ENCODE data around the gene CLCNKB.

The CLCNKB gene

DNA sequence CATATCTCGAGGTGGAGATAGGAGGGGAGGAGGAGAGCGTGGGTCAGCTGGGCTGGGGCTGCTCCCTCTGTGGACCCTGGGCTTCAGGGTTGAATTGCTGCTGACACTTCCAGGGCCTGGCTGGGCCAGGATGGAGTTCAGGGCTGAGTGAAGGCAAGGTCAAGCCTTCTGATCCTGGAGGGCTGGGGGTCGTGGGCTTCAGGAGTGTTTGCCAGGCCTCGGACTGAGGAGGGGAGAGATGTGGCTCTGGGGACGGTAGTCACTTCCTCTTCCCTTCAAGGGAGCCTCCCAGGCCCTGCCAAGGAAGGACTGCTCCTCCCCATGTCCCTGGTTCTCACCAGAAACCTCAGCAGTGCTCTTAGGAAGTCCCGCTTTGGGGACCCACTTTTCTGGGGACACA, 41.9 kb downstream of the CLCNKB start:
- DNase-seq (ENCODE audit: low read depth): no peak
- H3K4me3 ChIP-seq (ENCODE audit: low read length): no peak overlapping the region
- TF ChIP-seq CTCF (conservative IDR thresholded peaks at IDR 0.05; ENCODE audit: low read depth, low read length): no peak

GRCh38 chr1:16087733-16088132, 44.2 kb downstream of the CLCNKB start:
- H3K4me3 ChIP-seq (ENCODE audit: low read length): no peak overlapping the region
- no peak for TF ChIP-seq CTCF (conservative IDR thresholded peaks at IDR 0.05; ENCODE audit: low read depth, low read length)
- no peak for DNase-seq (ENCODE audit: low read depth)

GRCh38 chr1:16088351-16088911, 44.8 kb downstream of the CLCNKB start:
- no peak overlapping the region for H3K4me3 ChIP-seq (ENCODE audit: low read length)

DNA sequence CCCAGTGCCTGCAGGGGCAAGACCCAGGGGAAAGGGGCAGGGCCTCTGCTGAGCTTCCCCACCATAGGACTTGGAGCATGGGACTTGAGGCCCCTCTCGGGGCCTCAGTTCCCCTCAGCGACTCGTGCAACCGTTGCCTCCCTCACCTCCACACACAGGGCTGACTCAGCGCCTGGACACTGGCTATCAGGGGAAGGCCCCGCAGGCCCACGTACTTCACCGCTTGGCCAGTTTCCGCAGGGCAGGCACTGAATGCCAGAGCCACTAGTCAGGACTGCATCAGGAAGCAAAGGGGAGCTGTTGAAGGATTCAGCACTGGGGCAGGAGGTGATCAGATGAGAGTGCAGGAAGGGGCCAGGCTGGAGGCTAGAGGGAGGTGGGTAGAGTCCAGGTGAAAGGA, 45.4 kb downstream of the CLCNKB start:
- no peak for TF ChIP-seq CTCF (conservative IDR thresholded peaks at IDR 0.05; ENCODE audit: low read depth, low read length)
- H3K4me3 ChIP-seq (ENCODE audit: low read length): no peak overlapping the region
- no peak for DNase-seq (ENCODE audit: low read depth)

More at GRCh38 chr1:16088351-16088911, 44.8 kb downstream of the CLCNKB start:
- no peak for TF ChIP-seq CTCF (conservative IDR thresholded peaks at IDR 0.05; ENCODE audit: low read depth, low read length)
- no peak for DNase-seq (ENCODE audit: low read depth)

- no peak for DNase-seq (ENCODE audit: low read depth)
- no peak overlapping the region for H3K4me3 ChIP-seq (ENCODE audit: low read length)
- TF ChIP-seq CTCF (conservative IDR thresholded peaks at IDR 0.05; ENCODE audit: low read depth, low read length): no peak
These were observed 46.7 kb downstream of the CLCNKB start for GRCh38 chr1:16090076-16090826.

DNA sequence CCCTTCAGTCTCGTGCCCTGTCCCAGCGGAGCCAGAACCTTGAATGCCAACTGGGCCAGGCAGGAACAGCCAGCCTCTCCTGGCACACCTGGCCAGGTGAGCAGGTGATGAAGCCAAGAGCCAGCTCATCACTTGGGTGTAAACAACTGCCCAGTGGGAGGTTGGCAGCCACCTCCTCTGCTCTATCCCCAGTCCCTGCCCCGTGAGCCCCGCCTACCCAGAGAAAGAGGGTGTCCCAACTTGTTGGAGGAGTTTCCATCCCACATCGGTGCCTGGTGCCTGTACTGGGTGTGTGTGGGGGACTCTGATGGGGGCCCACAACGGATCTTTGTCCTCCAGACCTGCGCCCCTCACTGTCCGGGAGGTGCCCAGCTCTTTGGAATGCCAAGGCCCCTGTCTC, 47.7 kb downstream of the CLCNKB start:
- no peak for TF ChIP-seq CTCF (conservative IDR thresholded peaks at IDR 0.05; ENCODE audit: low read depth, low read length)
- no peak for DNase-seq (ENCODE audit: low read depth)
- no peak overlapping the region for H3K4me3 ChIP-seq (ENCODE audit: low read length)

Data from retinal pigment epithelial cell (primary cell).